OCI-LY3 (cell line): ENCODE results near the gene TMEM59L.

ENCODE experiments used
- CTCF ChIP-seq: fragments of 200-600, 300-600 bp; sonication (generic); IDR thresholded peaks from 2 replicates; pipeline ENCODE4 v1.5.1; 2014; ENCODE audit warnings: antibody characterized with exemption, low read length, low read depth
- EZH2phosphoT487 ChIP-seq: fragments of 200-600 bp; shearing (Covaris generic); IDR thresholded peaks from 2 replicates; pipeline ENCODE4 v1.6.1; 2018; ENCODE audit warnings: antibody characterized with exemption, mixed run types, low read depth

GRCh38 chr19:18617562-18617961, 4.9 kb downstream of the TMEM59L start:
- TF ChIP-seq CTCF = no peak
- TF ChIP-seq EZH2phosphoT487 = no peak
